ENCODE measurements around the gene HDAC4.

- TF ChIP-seq CTCF (IDR thresholded peaks at IDR 0.05), result no peak
- no peak for TF ChIP-seq EZH2 (IDR thresholded peaks at IDR 0.05; ENCODE audit: borderline replicate concordance, insufficient read depth, low read depth, low read length, poor library complexity, severe bottlenecking)
Observed at GRCh38 chr2:239204136-239204875, 196.5 kb downstream of the HDAC4 start.
